ENCODE data around the gene CSTF1. TPM values are rescaled to one million over a fixed set of nuclear protein-coding genes. Genes with fewer than 3 reads are reported as not detected.

Gene CSTF1
- total and polyA plus RNA-seq, 2 of the 4 experiments (the other 2 are of a cell fraction) = 48.8 to 105 TPM

DNA sequence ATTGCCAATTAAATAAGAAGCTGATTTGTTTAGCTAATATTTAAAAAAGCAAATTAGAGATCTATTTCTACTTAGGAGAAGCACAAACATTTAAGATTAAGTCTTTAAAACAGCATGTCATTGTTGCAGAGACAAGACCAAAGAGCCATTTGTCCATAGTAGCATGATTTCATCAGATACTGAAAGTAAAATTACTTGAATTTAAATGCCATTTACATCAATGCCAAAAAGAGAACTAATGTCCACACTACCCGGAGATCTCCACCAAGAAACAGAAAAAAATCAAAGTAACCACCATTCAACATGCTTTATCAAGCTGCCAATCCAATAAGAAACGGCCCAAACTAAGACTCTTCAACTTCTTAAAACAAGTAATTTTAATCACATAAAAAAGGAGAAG lies 16.1 kb upstream of the CSTF1 start:
- ATAC-seq (ENCODE audit: low read depth) (no peak), DNase-seq (no peak)
- CTCF ChIA-PET = no interaction called here
- H3K27me3 ChIP-seq (ENCODE audit: control insufficient read depth, insufficient read depth, low read length) = no peaks in the 10 kb centered on the region
- H3K23ac ChIP-seq (ENCODE audit: low read depth, low read length) = no peak overlapping the region
- H3K9me1 ChIP-seq (ENCODE audit: insufficient read depth, low read length) = peaks cover 9% of the 10 kb centered on the region
- intact Hi-C loops (cut with micrococcal nuclease) = no loop called here
- dilution Hi-C loops (cut with HindIII; ENCODE audit: low sequenced_read_pairs, unreplicated experiment) = no loop called here
- no peak overlapping the region for H2BK120ac ChIP-seq (ENCODE audit: low read depth, low read length)
- no peak overlapping the region; the same call in 1 of the 2 replicates for H4K5ac ChIP-seq (ENCODE audit: low read depth, low read length)
- H2AK9ac ChIP-seq (replicated peaks; ENCODE audit: low read depth, low read length, poor library complexity) = no peak overlapping the region
- no peak overlapping the region for H2BK20ac ChIP-seq (ENCODE audit: low read depth, low read length)
- peaks cover 14% of the 10 kb centered on the region for H3K36me3 ChIP-seq (ENCODE audit: control insufficient read depth, insufficient read depth, low read length)
- no peak overlapping the region for H3K4me3 ChIP-seq (ENCODE audit: insufficient read depth, low read depth, low read length)
- H4K20me1 ChIP-seq (ENCODE audit: insufficient read depth, low read length) = no peaks in the 10 kb centered on the region
- H2AK5ac ChIP-seq (ENCODE audit: low read depth, low read length) = no peak overlapping the region
- H3K56ac ChIP-seq (ENCODE audit: extremely low read depth, insufficient read depth, low read length) = no peak overlapping the region
- H3K4me2 ChIP-seq (ENCODE audit: low read depth, low read length) = no peak overlapping the region; the same call in 1 of the 2 replicates
- no peak overlapping the region for H2BK5ac ChIP-seq (ENCODE audit: low read depth, low read length, poor library complexity, severe bottlenecking)
- in situ Hi-C loops (cut with MboI; ENCODE audit: low sequenced_read_pairs) = loop anchor here (25.0 kb wide), 1 partner anchor 986 kb away; the partner anchor contains the start of gene RAE1
- H3K9me3 ChIP-seq (ENCODE audit: control insufficient read depth, insufficient read depth, low read length) = no peaks in the 10 kb centered on the region
- H2BK15ac ChIP-seq (ENCODE audit: low read depth, low read length) = no peak overlapping the region
- H3K27ac ChIP-seq (ENCODE audit: insufficient read depth, low read length) = no peak overlapping the region
- peaks cover 52 to 69% of the 10 kb centered on the region in 2 experiments for H3K79me1 ChIP-seq (ENCODE audit: low read depth in 1 of 2, low read length in 2 of 2)
- H3K4me1 ChIP-seq (ENCODE audit: control insufficient read depth, insufficient read depth, low read length) = no peaks in the 10 kb centered on the region; the same call in 1 of the 2 replicates
- H3K4ac ChIP-seq (ENCODE audit: low read depth, low read length) = no peak overlapping the region
- H4K8ac ChIP-seq (ENCODE audit: low read depth in 2 of 2, low read length in 2 of 2) = no peak overlapping the region
- POLR2A ChIA-PET (ENCODE audit: unreplicated experiment) = no interaction called here
- H3K9ac ChIP-seq (ENCODE audit: low read depth, low read length) = no peak overlapping the region
- 80% methylated on average over 1 of the region's 2 CpGs; no CpG with 5 or more reads in 1 of the 2 experiments for WGBS, 2 experiments (ENCODE audit: extremely low coverage in 2 of 2, insufficient read length in 1 of 2)
- no peak overlapping the region for H4K91ac ChIP-seq (ENCODE audit: insufficient read depth, low read depth, low read length)
- H3K18ac ChIP-seq (ENCODE audit: low read depth, low read length) = no peak overlapping the region
- no peak overlapping the region for H3K14ac ChIP-seq (replicated peaks; ENCODE audit: low read depth, low read length)
- no TSS peak for BruUV-seq (replicated peaks)
- no peak for TF ChIP-seq NFE2L2 (IDR thresholded peaks at IDR 0.05; ENCODE audit: low read depth, low read length)
- TF ChIP-seq POLR2A (IDR thresholded peaks at IDR 0.05; ENCODE audit: low read depth, low read length) = no peak
- no peak for TF ChIP-seq MAZ (IDR thresholded peaks at IDR 0.05; ENCODE audit: borderline replicate concordance, low read depth, low read length)
- no peak for TF ChIP-seq RAD21 (IDR thresholded peaks at IDR 0.05; ENCODE audit: low read length)
- no peak for TF ChIP-seq CHD1 (IDR thresholded peaks at IDR 0.05; ENCODE audit: low read depth, low read length)
- no peak for TF ChIP-seq MAFK (IDR thresholded peaks at IDR 0.05; ENCODE audit: low read depth, low read length)
- TF ChIP-seq, protein P1, sequence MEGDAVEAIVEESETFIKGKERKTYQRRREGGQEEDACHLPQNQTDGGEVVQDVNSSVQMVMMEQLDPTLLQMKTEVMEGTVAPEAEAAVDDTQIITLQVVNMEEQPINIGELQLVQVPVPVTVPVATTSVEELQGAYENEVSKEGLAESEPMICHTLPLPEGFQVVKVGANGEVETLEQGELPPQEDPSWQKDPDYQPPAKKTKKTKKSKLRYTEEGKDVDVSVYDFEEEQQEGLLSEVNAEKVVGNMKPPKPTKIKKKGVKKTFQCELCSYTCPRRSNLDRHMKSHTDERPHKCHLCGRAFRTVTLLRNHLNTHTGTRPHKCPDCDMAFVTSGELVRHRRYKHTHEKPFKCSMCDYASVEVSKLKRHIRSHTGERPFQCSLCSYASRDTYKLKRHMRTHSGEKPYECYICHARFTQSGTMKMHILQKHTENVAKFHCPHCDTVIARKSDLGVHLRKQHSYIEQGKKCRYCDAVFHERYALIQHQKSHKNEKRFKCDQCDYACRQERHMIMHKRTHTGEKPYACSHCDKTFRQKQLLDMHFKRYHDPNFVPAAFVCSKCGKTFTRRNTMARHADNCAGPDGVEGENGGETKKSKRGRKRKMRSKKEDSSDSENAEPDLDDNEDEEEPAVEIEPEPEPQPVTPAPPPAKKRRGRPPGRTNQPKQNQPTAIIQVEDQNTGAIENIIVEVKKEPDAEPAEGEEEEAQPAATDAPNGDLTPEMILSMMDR (conservative IDR thresholded peaks at IDR 0.05; ENCODE audit: low read depth, low read length) = no peak
- TF ChIP-seq SMC3 (IDR thresholded peaks at IDR 0.05; ENCODE audit: low read depth, low read length) = no peak
- TF ChIP-seq MXI1 (IDR thresholded peaks at IDR 0.05; ENCODE audit: borderline replicate concordance, low read depth, low read length) = no peak
- no peak for TF ChIP-seq FOS (IDR thresholded peaks at IDR 0.05; ENCODE audit: low read depth, low read length)
- TF ChIP-seq, protein P2, sequence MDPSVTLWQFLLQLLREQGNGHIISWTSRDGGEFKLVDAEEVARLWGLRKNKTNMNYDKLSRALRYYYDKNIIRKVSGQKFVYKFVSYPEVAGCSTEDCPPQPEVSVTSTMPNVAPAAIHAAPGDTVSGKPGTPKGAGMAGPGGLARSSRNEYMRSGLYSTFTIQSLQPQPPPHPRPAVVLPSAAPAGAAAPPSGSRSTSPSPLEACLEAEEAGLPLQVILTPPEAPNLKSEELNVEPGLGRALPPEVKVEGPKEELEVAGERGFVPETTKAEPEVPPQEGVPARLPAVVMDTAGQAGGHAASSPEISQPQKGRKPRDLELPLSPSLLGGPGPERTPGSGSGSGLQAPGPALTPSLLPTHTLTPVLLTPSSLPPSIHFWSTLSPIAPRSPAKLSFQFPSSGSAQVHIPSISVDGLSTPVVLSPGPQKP (IDR thresholded peaks at IDR 0.05; ENCODE audit: borderline replicate concordance, low read depth, low read length) = no peak
- TF ChIP-seq CEBPB (IDR thresholded peaks at IDR 0.05; ENCODE audit: low read depth, low read length) = no peak
- no peak for TF ChIP-seq BHLHE40 (IDR thresholded peaks at IDR 0.05; ENCODE audit: low read depth, low read length)
- TF ChIP-seq RFX5 (IDR thresholded peaks at IDR 0.05; ENCODE audit: low read depth, low read length) = no peak
- no peak for TF ChIP-seq RCOR1 (IDR thresholded peaks at IDR 0.05; ENCODE audit: insufficient replicate concordance, low read length)
- TF ChIP-seq USF2 (IDR thresholded peaks at IDR 0.05; ENCODE audit: low read depth, low read length) = no peak
- no peak overlapping the region for H2AFZ ChIP-seq (replicated peaks; ENCODE audit: low read length, poor library complexity)
